Body of pancreas (tissue), 4 donors: Measurements from ENCODE around the gene TBX20.
"Not testable (repeated sequence)": the region's sequence is repeated elsewhere in the genome, so short reads cannot be mapped to it uniquely, and the experiment has no call there.

Experiments
- POLR2A ChIP-seq, 3 donors: fragments of 450-650 bp; IDR thresholded peaks; one replicate each; pipeline ENCODE4 v1.6.1; 2016; ENCODE audit warnings: antibody characterized with exemption in 3 of 3, mild to moderate bottlenecking in 2 of 3
- TF ChIP-seq, protein P1 (sequence below), 7 experiments: fragments of 450-650 bp in 4 of 7; fragments of 200-600 bp in 3 of 7; sonication (generic) in 3 of 7; IDR thresholded peaks; one replicate each; pipeline ENCODE4 v1.5.1; 2016 to 2019; ENCODE audit warnings: antibody characterized with exemption in 7 of 7

DNA sequence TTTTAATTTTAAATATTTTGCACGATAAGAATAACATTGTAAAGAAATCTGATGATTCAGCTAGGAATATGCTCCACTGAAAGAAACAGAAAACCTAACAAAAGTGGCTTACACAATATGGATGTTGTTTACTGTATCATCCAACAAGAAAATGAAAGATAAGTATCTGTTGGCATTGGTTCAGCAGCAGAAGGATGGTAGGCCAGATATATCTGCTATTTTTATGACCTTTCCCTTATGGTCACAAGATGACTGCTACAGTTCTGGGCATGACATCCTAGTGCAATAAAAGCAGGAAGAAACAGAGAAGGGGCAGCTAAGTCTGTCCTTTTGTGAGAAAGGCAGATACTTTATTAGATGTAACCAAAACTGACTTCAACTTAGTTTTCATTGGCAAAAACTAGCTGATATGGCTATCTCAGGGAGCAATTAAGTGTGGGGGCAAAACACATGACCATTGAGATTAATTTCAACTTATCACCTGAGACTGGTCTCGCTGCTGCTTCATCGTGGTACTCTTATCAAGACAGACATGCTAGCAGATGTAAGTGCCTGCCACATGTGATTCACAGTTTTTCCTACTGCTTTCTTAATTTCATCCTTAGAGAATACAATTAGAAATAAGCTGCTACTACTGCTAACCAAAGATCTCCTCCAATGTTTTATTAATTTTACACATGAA lies 92.7 kb downstream of the TBX20 start:
- TF ChIP-seq, protein P1, sequence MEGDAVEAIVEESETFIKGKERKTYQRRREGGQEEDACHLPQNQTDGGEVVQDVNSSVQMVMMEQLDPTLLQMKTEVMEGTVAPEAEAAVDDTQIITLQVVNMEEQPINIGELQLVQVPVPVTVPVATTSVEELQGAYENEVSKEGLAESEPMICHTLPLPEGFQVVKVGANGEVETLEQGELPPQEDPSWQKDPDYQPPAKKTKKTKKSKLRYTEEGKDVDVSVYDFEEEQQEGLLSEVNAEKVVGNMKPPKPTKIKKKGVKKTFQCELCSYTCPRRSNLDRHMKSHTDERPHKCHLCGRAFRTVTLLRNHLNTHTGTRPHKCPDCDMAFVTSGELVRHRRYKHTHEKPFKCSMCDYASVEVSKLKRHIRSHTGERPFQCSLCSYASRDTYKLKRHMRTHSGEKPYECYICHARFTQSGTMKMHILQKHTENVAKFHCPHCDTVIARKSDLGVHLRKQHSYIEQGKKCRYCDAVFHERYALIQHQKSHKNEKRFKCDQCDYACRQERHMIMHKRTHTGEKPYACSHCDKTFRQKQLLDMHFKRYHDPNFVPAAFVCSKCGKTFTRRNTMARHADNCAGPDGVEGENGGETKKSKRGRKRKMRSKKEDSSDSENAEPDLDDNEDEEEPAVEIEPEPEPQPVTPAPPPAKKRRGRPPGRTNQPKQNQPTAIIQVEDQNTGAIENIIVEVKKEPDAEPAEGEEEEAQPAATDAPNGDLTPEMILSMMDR (IDR thresholded peaks at IDR 0.05), result not testable (repeated sequence)
- not testable (repeated sequence) for TF ChIP-seq POLR2A (IDR thresholded peaks at IDR 0.05)
